ENCODE measurements around the gene DHX15. TPM values are rescaled to one million over a fixed set of nuclear protein-coding genes. Genes with fewer than 3 reads are reported as not detected.
A peak's percentile ranks its signal among the peaks of the same experiment; 100 is the strongest.

Gene DHX15
- total and polyA plus RNA-seq, 9 of the 15 experiments (the other 6 are each of a cell fraction or from before 2014, with no cell fraction given) = 165 to 287 (median 208) TPM

GRCh38 chr4:24588216-24588954 lies 4.0 kb upstream of the DHX15 start (continued):
- TF ChIP-seq PBX2 (CRISPR knock-in tag; IDR thresholded peaks at IDR 0.05; ENCODE audit: low read depth) (no peak), PBX2 (tag; conservative IDR thresholded peaks at IDR 0.05; ENCODE audit: low read depth) (peak; percentile 80), SOX6 (IDR thresholded peaks at IDR 0.05) (peak; percentile 89), KDM1A (IDR thresholded peaks at IDR 0.05) (peak; percentile 50 to 66; a peak in 3 of 4 replicates), STAT5A (IDR thresholded peaks at IDR 0.05; ENCODE audit: borderline replicate concordance, low read length) (peak; percentile 49; the same call in 1 of the 2 replicates), TEAD4 (IDR thresholded peaks at IDR 0.05; ENCODE audit: low read length) (peak; percentile 95), TEAD4 (CRISPR knock-in tag; IDR thresholded peaks at IDR 0.05; ENCODE audit: borderline replicate concordance) (no peak), TAL1 (IDR thresholded peaks at IDR 0.05) (peak; percentile 91), HMBOX1 (IDR thresholded peaks at IDR 0.05) (peak; percentile 77), TBL1XR1 (IDR thresholded peaks at IDR 0.05; ENCODE audit: low read length in 2 of 2) (peak in 1 of 2 experiments; percentile 51; a peak in 1 of 4 replicates), ZNF217 (CRISPR knock-in tag; IDR thresholded peaks at IDR 0.05) (no peak), ZNF589 (CRISPR knock-in tag; IDR thresholded peaks at IDR 0.05; ENCODE audit: low read depth) (0 out of 2 replicates have a peak, but pooled peaks have one; percentile 40), REST (IDR thresholded peaks at IDR 0.05; ENCODE audit: borderline replicate concordance) (no peak), REST (CRISPR knock-in tag; IDR thresholded peaks at IDR 0.05; ENCODE audit: low read depth) (no peak), COPS2 (conservative IDR thresholded peaks at IDR 0.05) (no peak), PML (IDR thresholded peaks at IDR 0.05; ENCODE audit: low read length) (peak; percentile 84), NR4A1 (CRISPR knock-in tag; IDR thresholded peaks at IDR 0.05) (no peak), NR4A1 (tag; IDR thresholded peaks at IDR 0.05) (no peak), NCOR1 (IDR thresholded peaks at IDR 0.05) (peak; percentile 82)

All from K562 (cell line).